K562 (cell line): ENCODE data around the gene SDC3. TPM values are rescaled to one million over a fixed set of nuclear protein-coding genes. Genes with fewer than 3 reads are reported as not detected.

ENCODE experiments used
- ATAC-seq: fragments of 200-7000 bp; cut with Tn5 transposase; 3 replicates; pipeline ENCODE4 v1.9.1; 2020; ENCODE audit warnings: moderate library complexity
- BruUV-seq: library from RNA; stranded (reverse); fragments of 400-500 nt; replicated peaks from 2 replicates; lab custom pipeline; 2021; lab: Mats Ljungman, UMichigan
- CTCF ChIA-PET: fragments of 300-600 bp; formaldehyde crosslinking; extraction: SDS; loops from one replicate; lab custom pipeline; 2021; ENCODE audit warnings: low intra/inter-chr PET ratio; lab: Yijun Ruan, JAX
- POLR2A ChIA-PET: fragments of 300-600, 350-650 bp; sonication (Branson Sonifier 250); formaldehyde crosslinking; extraction: SDS; loops from one replicate; lab custom pipeline; 2021; ENCODE audit warnings: antibody characterized with exemption, inconsistent platforms; lab: Yijun Ruan, JAX
- DNase-seq, 4 experiments: peaks; one replicate each; pipeline versions ENCODE4 v3.0.0 to v3.0.0-alpha.2; 2011 to 2018; ENCODE audit warnings: low spot score in 3 of 4, mixed read lengths in 3 of 4; ENCODE audit errors: extremely low read depth in 1 of 4
- FAIRE-seq: peaks from 2 replicates; lab custom pipeline; 2011; peaks lifted over from hg19 to GRCh38; lab: Jason Lieb, UNC
- H2AFZ ChIP-seq: 2 replicates; pipeline ENCODE4 v1.6.0; 2011; ENCODE audit warnings: low read depth, low read length, control low read depth, inconsistent platforms
- H3K27ac ChIP-seq: fragments of 200-600 bp; 3 replicates; pipeline ENCODE4 v1.8.0; 2011; ENCODE audit warnings: low read depth, mild to moderate bottlenecking, control low read depth, inconsistent platforms, low read length, moderate library complexity, mixed read lengths; ENCODE audit errors: extremely low read depth
- H3K27me3 ChIP-seq, 2 experiments: fragments of 300-600 bp in 1 of 2; 2 replicates in 1 of 2; 3 replicates in 1 of 2; pipeline versions ENCODE4 v1.6.0 to v1.8.0; 2011; ENCODE audit warnings: inconsistent platforms in 2 of 2, low read length in 2 of 2, mild to moderate bottlenecking in 1 of 2, mixed read lengths in 1 of 2, moderate library complexity in 1 of 2; ENCODE audit not compliant: control insufficient read depth in 2 of 2, insufficient read depth in 2 of 2
- H3K36me3 ChIP-seq: fragments of 300-600 bp; 3 replicates; pipeline ENCODE4 v1.8.0; 2011; ENCODE audit warnings: mild to moderate bottlenecking, low read length, inconsistent platforms; ENCODE audit not compliant: control insufficient read depth, insufficient read depth
- H3K4me1 ChIP-seq, 2 experiments: fragments of 200-600 bp in 1 of 2; replicated peaks in 1 of 2; 2 replicates in 1 of 2; 3 replicates in 1 of 2; pipeline versions ENCODE4 v1.5.1 to v1.8.0; 2011; ENCODE audit warnings: inconsistent platforms in 2 of 2, low read length in 2 of 2, mild to moderate bottlenecking in 1 of 2, mixed read lengths in 1 of 2, moderate library complexity in 1 of 2; ENCODE audit not compliant: control insufficient read depth in 2 of 2, insufficient read depth in 2 of 2
- H3K4me2 ChIP-seq: 2 replicates; pipeline ENCODE4 v1.6.1; 2011; ENCODE audit warnings: low read length, control low read depth, inconsistent platforms, mixed read lengths; ENCODE audit not compliant: insufficient read depth
- H3K4me3 ChIP-seq: fragments of 200-600 bp; sonication (generic), shearing (Covaris generic); 2 replicates; pipeline ENCODE4 v1.5.1; 2016; ENCODE audit warnings: control low read depth, inconsistent platforms
- H3K79me2 ChIP-seq: fragments of 200-600 bp; 3 replicates; pipeline ENCODE4 v1.8.0; 2011; ENCODE audit warnings: low read length, inconsistent platforms; ENCODE audit not compliant: control insufficient read depth, insufficient read depth
- H3K9ac ChIP-seq, 2 experiments: 2 replicates each; pipeline versions ENCODE4 v1.6.0 to v1.6.1; 2011; ENCODE audit warnings: low read depth in 2 of 2, low read length in 2 of 2, control low read depth in 1 of 2, inconsistent platforms in 1 of 2, mild to moderate bottlenecking in 1 of 2, mixed read lengths in 1 of 2; ENCODE audit not compliant: insufficient read depth in 1 of 2
- H3K9me1 ChIP-seq: one replicate; pipeline ENCODE4 v1.6.0; 2011; ENCODE audit warnings: inconsistent platforms, mild to moderate bottlenecking, low read length, moderate library complexity; ENCODE audit not compliant: control insufficient read depth, insufficient read depth
- H3K9me3 ChIP-seq: replicated peaks from 2 replicates; pipeline ENCODE4 v1.5.1; 2011; ENCODE audit warnings: low read depth, low read length, inconsistent platforms; ENCODE audit not compliant: control insufficient read depth, insufficient read depth
- H4K20me1 ChIP-seq: replicated peaks from 2 replicates; pipeline ENCODE4 v1.6.1; 2011; ENCODE audit warnings: low read length, inconsistent platforms, mixed read lengths; ENCODE audit not compliant: control insufficient read depth, insufficient read depth
- BCL6 ChIP-seq: fragments of 250-450 bp; sonication (Bioruptor Pico); IDR thresholded peaks from 2 replicates; pipeline ENCODE4 v1.4.0; 2020
- BCOR ChIP-seq: fragments of 450-650 bp; IDR thresholded peaks from 2 replicates; pipeline ENCODE4 v1.6.1; 2016
- FOXA3 ChIP-seq, 2 experiments: fragments of 450-650 bp in 1 of 2; sonication (generic) in 1 of 2; formaldehyde crosslinking; IDR thresholded peaks in 1 of 2; conservative IDR thresholded peaks in 1 of 2; 2 replicates each; pipeline versions ENCODE4 v1.4.0 to v1.8.0; 2020 to 2022; ENCODE audit warnings: mild to moderate bottlenecking in 2 of 2, missing genetic modification reagents in 1 of 2
- GATAD2A ChIP-seq: fragments of 450-650 bp; IDR thresholded peaks from 2 replicates; pipeline ENCODE4 v1.6.1; 2017
- ILF3 ChIP-seq: fragments of 450-650 bp; IDR thresholded peaks from 2 replicates; pipeline ENCODE4 v1.6.1; 2018; ENCODE audit warnings: antibody characterized with exemption, mild to moderate bottlenecking, moderate library complexity, borderline replicate concordance
- KAT8 ChIP-seq: fragments of 450-650 bp; IDR thresholded peaks from 2 replicates; pipeline ENCODE4 v1.6.1; 2016; ENCODE audit warnings: low read depth, mild to moderate bottlenecking
- KDM1A ChIP-seq, 2 experiments: fragments of 450-650 bp; IDR thresholded peaks; 2 replicates each; pipeline ENCODE4 v1.6.1; 2016; ENCODE audit warnings: mild to moderate bottlenecking in 2 of 2
- KLF13 ChIP-seq: fragments of 450-650 bp; IDR thresholded peaks from 2 replicates; pipeline ENCODE4 v1.6.1; 2016; ENCODE audit warnings: missing genetic modification characterization, low read depth, mild to moderate bottlenecking, missing compliant biosample characterization, moderate library complexity, borderline replicate concordance
- LEF1 ChIP-seq: fragments of 450-650 bp; IDR thresholded peaks from 2 replicates; pipeline ENCODE4 v1.6.1; 2016; ENCODE audit warnings: mild to moderate bottlenecking
- RBM25 ChIP-seq: fragments of 200-400 bp; formaldehyde crosslinking; IDR thresholded peaks from 2 replicates; pipeline ENCODE4 v1.6.1; 2018; ENCODE audit warnings: low read length, low read depth, moderate library complexity; ENCODE audit not compliant: severe bottlenecking
- RCOR1 ChIP-seq, 2 experiments: IDR thresholded peaks; 2 replicates each; pipeline ENCODE4 v1.6.1; 2012; ENCODE audit warnings: low read depth in 2 of 2, low read length in 2 of 2, borderline replicate concordance in 1 of 2, improper control_type of control experiment in 1 of 2
- RFX7 ChIP-seq: fragments of 250-450 bp; sonication (Bioruptor Pico); IDR thresholded peaks from 2 replicates; pipeline ENCODE4 v1.5.1; 2021; ENCODE audit warnings: mild to moderate bottlenecking
- SRSF9 ChIP-seq: fragments of 200-400 bp; formaldehyde crosslinking; IDR thresholded peaks from 2 replicates; pipeline ENCODE4 v1.6.1; 2017; ENCODE audit warnings: low read depth, low read length, borderline replicate concordance
- TAF15 ChIP-seq: fragments of 200-400 bp; formaldehyde crosslinking; IDR thresholded peaks from 2 replicates; pipeline ENCODE4 v1.6.1; 2017; ENCODE audit warnings: mild to moderate bottlenecking, low read depth, low read length, moderate library complexity
- WGBS: fragments of 100-300 bp; shearing (Covaris generic); methylation state at CpG from one replicate; pipeline ENCODE4 v1.1.6; 2016; ENCODE audit warnings: low coverage, mixed read lengths; ENCODE audit not compliant: insufficient coverage; ENCODE audit errors: missing lambda C conversion rate; 5-methylcytosine and 5-hydroxymethylcytosine counted together
- in situ Hi-C: fragments of 300-500 bp; cut with MboI; formaldehyde crosslinking; loops from 4 replicates; pipeline ENCODE4 v1.15.0; 2018; ENCODE audit warnings: inconsistent platforms, mixed read lengths
- intact Hi-C: fragments of 100-400 bp; cut with micrococcal nuclease; formaldehyde crosslinking; loops from 2 replicates; pipeline ENCODE4 v1.14.2; 2022
- polyA plus RNA-seq, 8 experiments: library from polyadenylated mRNA; depleted of rRNA in 4 of 8; stranded (reverse) in 5 of 8; unstranded in 3 of 8; fragments of >200 nt; fragmentation: Nextera tagmentation in 2 of 8; fragmentation: Illumina TruSeq in 1 of 8; extraction: Ambion mirVana in 2 of 8; extraction: Trizol in 1 of 8; gene quantifications; 2 replicates each; pipeline versions ENCODE4 v1.2.1 to v1.2.3, GENCODE V29; 2011 to 2014; ENCODE audit warnings: inconsistent platforms in 1 of 8, missing spikeins in 1 of 8
- total RNA-seq, 7 experiments: library from RNA; depleted of rRNA in 6 of 7; stranded (reverse); fragments of >200 nt in 6 of 7; fragmentation: Illumina TruSeq in 2 of 7; extraction: Trizol in 2 of 7; gene quantifications; 2 replicates each; pipeline versions ENCODE4 v1.2.1 to v1.2.3, GENCODE V29; 2011 to 2021; ENCODE audit warnings: low replicate concordance in 1 of 7
- TF ChIP-seq, protein P1 (sequence below), 2 experiments: fragments of 200-800 bp in 1 of 2; sonication (Bioruptor generic) in 1 of 2; sonication (generic) in 1 of 2; formaldehyde crosslinking in 1 of 2; IDR thresholded peaks in 1 of 2; conservative IDR thresholded peaks in 1 of 2; 2 replicates each; pipeline versions ENCODE4 v1.5.0 to v1.6.1; 2016 to 2020; ENCODE audit warnings: missing compliant biosample characterization in 1 of 2, missing genetic modification characterization in 1 of 2, missing genetic modification reagents in 1 of 2
- TF ChIP-seq, protein P2 (sequence below): fragments of 450-650 bp; IDR thresholded peaks from 2 replicates; pipeline ENCODE4 v1.6.1; 2014; ENCODE audit warnings: low read depth, mild to moderate bottlenecking, moderate library complexity, borderline replicate concordance
- TF ChIP-seq, protein P3 (sequence below): sonication (generic); formaldehyde crosslinking; IDR thresholded peaks from 2 replicates; pipeline ENCODE4 v1.8.1; 2023; ENCODE audit warnings: mild to moderate bottlenecking, missing genetic modification reagents

Gene SDC3
- total and polyA plus RNA-seq, 9 of the 15 experiments (the other 6 are each of a cell fraction or from before 2014, with no cell fraction given) = 0.38 to 44.1 (median 12.1) TPM

DNA sequence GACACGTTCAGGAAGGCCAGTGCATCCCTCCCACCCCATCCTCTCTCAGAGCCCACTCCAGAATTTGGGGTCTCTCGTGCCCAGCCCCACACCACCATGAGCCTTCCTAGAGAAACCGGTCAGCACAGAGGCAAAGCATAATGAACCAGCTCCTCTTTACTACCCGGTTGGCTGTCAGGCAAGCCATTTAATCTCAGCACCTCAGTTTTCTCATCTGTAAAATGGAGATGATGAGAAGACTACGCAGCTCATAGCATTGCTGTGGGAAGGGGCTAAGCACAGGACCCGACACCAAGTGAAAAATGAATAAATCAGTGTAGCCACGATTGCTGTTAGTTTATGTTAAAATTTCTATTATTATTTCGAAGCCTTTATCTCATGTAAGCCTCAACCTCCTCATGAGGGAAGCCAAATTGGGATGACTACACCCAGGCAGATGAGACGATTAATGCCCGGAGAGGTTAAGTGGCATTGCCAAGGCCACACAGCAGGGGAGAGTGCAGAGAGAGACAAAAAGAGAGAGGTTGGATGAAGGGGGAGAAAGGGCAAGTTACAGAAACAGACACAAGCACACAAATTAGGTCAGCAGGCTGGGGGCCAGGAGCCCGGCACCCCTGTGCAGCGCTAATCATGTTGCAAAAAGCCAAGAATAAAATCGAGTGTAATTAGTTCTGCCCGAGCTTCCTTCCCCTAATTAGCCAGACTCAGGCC is 25.7 kb downstream of the SDC3 start:
- DNase-seq (no peak), ATAC-seq (no peak), FAIRE-seq (no peak)
- H3K9me1 ChIP-seq = no peaks in the 10 kb centered on the region
- no TSS peak for BruUV-seq
- H3K27me3 ChIP-seq = no peaks in the 10 kb centered on the region
- H3K79me2 ChIP-seq = no peaks in the 10 kb centered on the region
- ChIA-PET CTCF (no interaction called here), POLR2A (interaction anchor here (1.5 to 4.8 kb wide), 3 partner anchors 10 to 16 kb away, joined by 4 to 33 read pairs (median 4); no protein-coding TSS in a partner anchor)
- no peak overlapping the region for H3K27ac ChIP-seq
- 60% methylated on average over 14 of the region's 14 CpGs for WGBS
- 0 out of 4 replicates have a peak overlapping the region, but pooled peaks of 1 of the 2 experiments have one; percentile 7 for H3K9ac ChIP-seq
- H4K20me1 ChIP-seq = peaks cover 22% of the 10 kb centered on the region; the same call in 1 of the 2 replicates
- H3K4me1 ChIP-seq = peaks cover 14 to 27% of the 10 kb centered on the region in 2 experiments; a peak in 4 of 5 replicates
- H3K36me3 ChIP-seq = no peaks in the 10 kb centered on the region
- H3K4me2 ChIP-seq = no peak overlapping the region
- in situ Hi-C loops = no loop called here
- H3K9me3 ChIP-seq = no peaks in the 10 kb centered on the region
- intact Hi-C loops = no loop called here
- no peak overlapping the region for H3K4me3 ChIP-seq
- H2AFZ ChIP-seq = no peak overlapping the region
- TF ChIP-seq KDM1A (IDR thresholded peaks at IDR 0.05) (peak in 1 of 2 experiments; percentile 29; a peak in 2 of 4 replicates), BCOR (peak; percentile 55), BCL6 (CRISPR knock-in tag) (no peak), LEF1 (no peak), ILF3 (no peak), TAF15 (no peak), SRSF9 (no peak), RCOR1 (IDR thresholded peaks at IDR 0.05; ENCODE audit: borderline replicate concordance in 1 of 2, low read depth in 2 of 2, low read length in 2 of 2) (0 out of 4 replicates have a peak, but pooled peaks of 1 of the 2 experiments have one; percentile 8), KLF13 (tag) (no peak), RFX7 (CRISPR knock-in tag) (no peak), RBM25 (peak; percentile 84), FOXA3 (CRISPR knock-in tag; conservative IDR thresholded peaks at IDR 0.05 in 1 of 2, IDR thresholded peaks at IDR 0.05 in 1 of 2) (no peak), KAT8 (no peak), GATAD2A (no peak)
- TF ChIP-seq, protein P1, sequence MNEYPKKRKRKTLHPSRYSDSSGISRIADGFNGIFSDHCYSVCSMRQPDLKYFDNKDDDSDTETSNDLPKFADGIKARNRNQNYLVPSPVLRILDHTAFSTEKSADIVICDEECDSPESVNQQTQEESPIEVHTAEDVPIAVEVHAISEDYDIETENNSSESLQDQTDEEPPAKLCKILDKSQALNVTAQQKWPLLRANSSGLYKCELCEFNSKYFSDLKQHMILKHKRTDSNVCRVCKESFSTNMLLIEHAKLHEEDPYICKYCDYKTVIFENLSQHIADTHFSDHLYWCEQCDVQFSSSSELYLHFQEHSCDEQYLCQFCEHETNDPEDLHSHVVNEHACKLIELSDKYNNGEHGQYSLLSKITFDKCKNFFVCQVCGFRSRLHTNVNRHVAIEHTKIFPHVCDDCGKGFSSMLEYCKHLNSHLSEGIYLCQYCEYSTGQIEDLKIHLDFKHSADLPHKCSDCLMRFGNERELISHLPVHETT (CRISPR knock-in tag; conservative IDR thresholded peaks at IDR 0.05 in 1 of 2, IDR thresholded peaks at IDR 0.05 in 1 of 2) = no peak
- TF ChIP-seq, protein P2, sequence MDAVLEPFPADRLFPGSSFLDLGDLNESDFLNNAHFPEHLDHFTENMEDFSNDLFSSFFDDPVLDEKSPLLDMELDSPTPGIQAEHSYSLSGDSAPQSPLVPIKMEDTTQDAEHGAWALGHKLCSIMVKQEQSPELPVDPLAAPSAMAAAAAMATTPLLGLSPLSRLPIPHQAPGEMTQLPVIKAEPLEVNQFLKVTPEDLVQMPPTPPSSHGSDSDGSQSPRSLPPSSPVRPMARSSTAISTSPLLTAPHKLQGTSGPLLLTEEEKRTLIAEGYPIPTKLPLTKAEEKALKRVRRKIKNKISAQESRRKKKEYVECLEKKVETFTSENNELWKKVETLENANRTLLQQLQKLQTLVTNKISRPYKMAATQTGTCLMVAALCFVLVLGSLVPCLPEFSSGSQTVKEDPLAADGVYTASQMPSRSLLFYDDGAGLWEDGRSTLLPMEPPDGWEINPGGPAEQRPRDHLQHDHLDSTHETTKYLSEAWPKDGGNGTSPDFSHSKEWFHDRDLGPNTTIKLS = no peak
- TF ChIP-seq, protein P3, sequence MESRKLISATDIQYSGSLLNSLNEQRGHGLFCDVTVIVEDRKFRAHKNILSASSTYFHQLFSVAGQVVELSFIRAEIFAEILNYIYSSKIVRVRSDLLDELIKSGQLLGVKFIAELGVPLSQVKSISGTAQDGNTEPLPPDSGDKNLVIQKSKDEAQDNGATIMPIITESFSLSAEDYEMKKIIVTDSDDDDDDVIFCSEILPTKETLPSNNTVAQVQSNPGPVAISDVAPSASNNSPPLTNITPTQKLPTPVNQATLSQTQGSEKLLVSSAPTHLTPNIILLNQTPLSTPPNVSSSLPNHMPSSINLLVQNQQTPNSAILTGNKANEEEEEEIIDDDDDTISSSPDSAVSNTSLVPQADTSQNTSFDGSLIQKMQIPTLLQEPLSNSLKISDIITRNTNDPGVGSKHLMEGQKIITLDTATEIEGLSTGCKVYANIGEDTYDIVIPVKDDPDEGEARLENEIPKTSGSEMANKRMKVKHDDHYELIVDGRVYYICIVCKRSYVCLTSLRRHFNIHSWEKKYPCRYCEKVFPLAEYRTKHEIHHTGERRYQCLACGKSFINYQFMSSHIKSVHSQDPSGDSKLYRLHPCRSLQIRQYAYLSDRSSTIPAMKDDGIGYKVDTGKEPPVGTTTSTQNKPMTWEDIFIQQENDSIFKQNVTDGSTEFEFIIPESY (CRISPR knock-in tag) = peak; percentile 44; the same call in 1 of the 2 replicates
